Effector CD4-positive, alpha-beta T cell (primary cell): Measurements from ENCODE around the gene LRRC49.
"Not testable (repeated sequence)": the region's sequence is repeated elsewhere in the genome, so short reads cannot be mapped to it uniquely, and the experiment has no call there.

Source experiments
- DNase-seq: peaks from one replicate; pipeline ENCODE4 v3.0.0-alpha.2; 2020

The LRRC49 gene

DNA sequence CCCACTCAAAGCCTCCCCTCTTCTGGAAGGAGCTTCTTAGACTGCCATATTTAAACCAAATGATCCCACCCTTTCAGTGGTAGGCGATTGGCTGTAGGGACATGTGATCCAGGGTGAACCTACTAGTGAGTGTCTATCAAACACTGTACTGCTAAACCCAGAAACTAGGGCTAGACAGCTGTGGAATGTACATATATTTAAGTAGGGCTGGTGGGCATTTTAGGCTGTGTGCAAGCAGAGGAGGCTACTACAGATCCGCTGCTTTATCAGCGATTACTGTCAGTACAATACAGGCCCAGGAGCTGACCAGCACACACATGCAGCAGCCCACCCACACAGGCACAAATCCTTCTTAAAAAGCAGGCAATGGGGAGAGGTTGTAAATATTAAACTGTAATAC is 23.3 kb upstream of the LRRC49 start:
- DNase-seq, result no peak

- no peak for DNase-seq
Measured at GRCh38 chr15:70870051-70870450, 22.6 kb upstream of the LRRC49 start.

GRCh38 chr15:70871490-70871889 is 21.1 kb upstream of the LRRC49 start:
- not testable (repeated sequence) for DNase-seq

DNA sequence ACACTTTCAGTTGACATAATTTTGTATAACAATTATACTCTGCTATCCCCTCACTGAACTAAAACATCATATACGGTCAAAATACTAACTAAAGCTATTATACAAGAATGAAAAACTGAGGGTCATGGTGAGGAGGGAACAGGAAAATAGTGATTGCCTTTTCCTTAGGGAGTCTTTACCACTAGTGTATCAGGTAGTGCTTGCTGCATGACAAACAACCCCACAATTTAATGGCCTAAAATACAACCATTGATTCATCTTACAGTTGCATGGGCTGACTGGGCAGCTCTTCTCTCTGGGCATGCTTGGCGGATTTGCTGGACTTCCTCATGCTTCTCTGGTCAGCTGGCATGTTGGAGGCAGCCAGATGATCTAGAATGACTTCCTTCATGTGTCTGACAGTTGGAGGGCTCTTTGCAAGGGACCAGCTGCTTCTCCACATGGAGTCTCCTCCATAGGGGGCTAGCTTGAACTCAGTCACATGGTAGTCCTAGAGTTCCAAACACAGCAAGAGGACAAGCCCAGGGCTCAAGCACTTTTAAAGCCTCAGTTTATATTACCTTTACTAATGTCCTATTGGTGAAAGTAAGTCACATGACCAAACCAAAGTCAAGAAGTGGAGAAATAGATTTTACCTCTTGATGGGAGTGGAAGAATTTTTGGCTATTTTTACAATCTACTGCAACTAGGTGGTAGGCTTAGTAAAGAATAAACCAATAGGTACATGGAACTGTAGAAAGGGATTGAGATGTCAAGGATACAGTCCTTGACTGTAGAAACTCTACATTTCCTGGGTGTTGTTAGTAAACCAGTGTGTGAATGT is 19.2 kb upstream of the LRRC49 start:
- no peak for DNase-seq

DNA sequence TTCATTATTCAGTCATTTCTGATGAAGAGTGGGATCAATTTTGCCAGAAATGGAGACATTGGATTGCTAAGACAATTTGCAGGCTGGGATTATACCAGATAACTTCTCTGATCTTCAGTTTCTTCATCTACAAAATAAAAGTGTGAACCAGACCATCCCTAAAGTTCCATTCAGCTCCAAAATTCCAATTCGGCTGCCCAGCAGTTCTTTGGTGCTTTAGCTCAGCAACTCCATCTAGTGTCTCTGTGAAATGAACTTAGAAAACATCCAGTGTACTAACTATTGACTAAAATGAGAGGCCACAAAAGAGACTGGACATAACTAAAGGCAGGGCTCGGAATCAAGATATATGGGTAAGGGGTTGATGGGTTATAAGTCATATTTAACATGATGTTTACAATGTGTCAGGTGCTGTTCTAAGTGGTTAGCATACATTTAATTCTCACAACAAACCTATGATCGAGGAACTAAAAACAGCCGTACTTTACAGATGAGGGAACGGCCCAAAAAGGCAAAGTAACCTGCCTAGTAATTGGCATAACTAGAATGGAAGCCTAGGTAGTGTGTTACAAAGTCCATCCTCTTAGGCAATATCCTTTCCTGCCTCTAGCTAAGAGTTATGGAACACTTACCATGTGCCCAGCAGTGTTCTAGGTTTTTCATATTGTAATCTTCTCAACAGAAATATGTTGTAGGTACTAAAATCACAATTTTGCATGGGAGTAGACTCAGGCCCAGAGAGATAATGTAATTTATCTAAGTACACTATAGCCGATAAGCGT is 17.4 kb upstream of the LRRC49 start:
- DNase-seq, result no peak

- DNase-seq, result no peak
Measured at GRCh38 chr15:70876011-70876410, 16.6 kb upstream of the LRRC49 start.

- no peak for DNase-seq
Measured at GRCh38 chr15:70876683-70877082, 15.9 kb upstream of the LRRC49 start.

- no peak for DNase-seq
Measured at GRCh38 chr15:70879401-70879800, 13.2 kb upstream of the LRRC49 start.

GRCh38 chr15:70880781-70881180 is 11.8 kb upstream of the LRRC49 start:
- no peak for DNase-seq

- no peak for DNase-seq
Measured at GRCh38 chr15:70882361-70882760, 10.3 kb upstream of the LRRC49 start.

DNA sequence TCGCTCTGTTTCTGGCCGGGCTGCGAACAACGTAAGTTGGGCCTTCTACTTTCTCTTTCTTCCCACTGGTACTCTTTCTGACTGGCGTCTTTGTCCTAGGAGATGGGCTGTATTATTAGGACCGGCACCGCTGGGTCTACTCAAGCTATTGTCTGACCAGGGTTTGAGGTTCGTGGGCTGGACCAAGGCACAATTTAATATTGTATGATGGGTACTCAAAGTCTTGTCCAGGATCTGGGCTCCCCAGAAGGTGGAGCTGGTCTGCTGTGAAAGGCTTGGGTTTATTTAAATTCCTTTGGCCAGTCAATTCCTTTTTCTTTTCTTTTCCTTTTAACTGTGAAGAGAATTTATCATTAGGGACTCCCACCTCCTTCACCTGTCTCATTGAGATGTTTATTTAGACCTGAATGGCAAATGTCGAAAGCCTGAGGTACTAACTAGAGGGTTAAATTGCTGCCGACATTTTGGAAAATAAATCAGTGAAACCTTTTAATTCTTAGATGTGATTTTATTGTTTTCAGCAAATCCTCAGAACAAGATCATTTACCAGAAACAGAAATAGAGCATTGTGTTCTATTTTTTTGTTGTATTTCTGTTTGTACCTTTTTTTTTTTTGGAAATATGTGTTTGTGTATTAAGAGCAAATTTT is 410 bp downstream of the LRRC49 start:
- no peak for DNase-seq

DNA sequence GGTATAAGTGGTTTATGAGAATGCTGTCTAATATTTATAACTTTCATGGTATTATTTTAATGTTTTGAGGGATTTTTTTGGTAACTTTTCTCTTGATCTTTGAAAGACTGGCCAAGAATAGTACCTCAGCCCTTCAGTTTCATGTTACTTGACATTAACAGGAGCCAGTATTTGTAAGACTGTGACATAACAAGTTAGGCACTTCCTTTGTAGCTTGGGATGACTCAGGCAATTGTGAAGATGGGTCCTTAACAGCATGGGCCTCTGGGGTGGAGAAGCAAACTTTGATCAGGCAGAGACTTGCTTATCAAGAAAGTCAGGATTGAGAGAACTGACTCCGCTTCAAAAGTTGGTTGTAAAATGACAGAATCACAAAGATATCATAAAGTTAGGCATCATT is 9.5 kb downstream of the LRRC49 start:
- DNase-seq, result no peak

- no peak for DNase-seq
Measured at GRCh38 chr15:70906842-70907241, 14.2 kb downstream of the LRRC49 start.

GRCh38 chr15:70907784-70908471 is 15.3 kb downstream of the LRRC49 start:
- no peak for DNase-seq

GRCh38 chr15:70910958-70911357 is 18.3 kb downstream of the LRRC49 start:
- DNase-seq, result no peak

- no peak for DNase-seq
Measured at GRCh38 chr15:70912187-70912586, 19.6 kb downstream of the LRRC49 start.

- DNase-seq, result no peak
Measured at GRCh38 chr15:70916531-70916930, 23.9 kb downstream of the LRRC49 start.

DNA sequence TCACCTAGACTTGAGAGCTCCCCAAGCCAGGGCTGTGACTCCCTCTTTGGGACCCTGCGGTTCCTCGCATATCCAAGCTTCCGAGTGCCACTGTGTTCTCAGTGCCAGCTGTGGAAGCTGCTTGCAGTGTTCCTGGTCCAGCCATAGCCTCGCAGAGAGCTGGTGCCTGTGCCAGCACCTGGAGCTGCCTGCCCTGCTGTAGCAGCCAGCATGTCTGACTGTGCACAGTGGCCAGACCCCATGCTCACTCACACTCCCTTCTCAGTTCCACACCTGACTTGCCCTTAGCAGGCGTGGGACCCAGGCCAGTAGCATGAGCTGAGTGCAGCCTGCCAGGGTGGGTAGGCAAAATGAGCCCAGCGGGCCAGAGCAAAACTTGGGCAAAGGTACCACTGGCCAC is 25.3 kb downstream of the LRRC49 start:
- DNase-seq, result no peak

GRCh38 chr15:70920981-70921696 is 28.5 kb downstream of the LRRC49 start:
- no peak for DNase-seq

DNA sequence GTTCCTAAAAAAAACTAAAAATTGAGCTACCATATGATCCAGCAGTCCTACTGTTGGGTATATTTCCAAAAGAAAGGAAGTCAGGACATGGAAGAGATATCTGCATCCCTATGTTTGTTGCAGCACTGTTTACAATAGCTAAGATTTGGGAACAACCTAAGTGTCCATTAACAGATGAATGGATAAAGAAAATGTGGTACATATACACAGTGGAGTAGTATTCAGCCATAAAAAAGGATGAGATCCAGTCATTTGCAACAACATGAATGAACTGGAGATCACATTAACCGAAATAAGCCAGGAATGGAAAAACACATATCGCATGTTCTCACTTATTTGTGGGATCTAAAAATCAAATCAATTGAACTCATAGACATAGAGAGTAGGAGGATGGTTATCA is 29.5 kb downstream of the LRRC49 start:
- no peak for DNase-seq

GRCh38 chr15:70923311-70924080 is 30.9 kb downstream of the LRRC49 start:
- DNase-seq, result no peak

- DNase-seq, result not testable (repeated sequence)
Measured at GRCh38 chr15:70926914-70927313, 34.3 kb downstream of the LRRC49 start.
